Stomach (tissue), 4 donors: ENCODE data around the gene WDR64.

Experiments used
- CTCF ChIP-seq, 7 experiments: fragments of 450-650 bp in 4 of 7; fragments of 200-600 bp in 3 of 7; sonication (generic) in 3 of 7; IDR thresholded peaks; one replicate each; pipeline ENCODE4 v1.5.1; 2016 to 2019; ENCODE audit warnings: antibody characterized with exemption in 7 of 7, control low read depth in 2 of 7, mild to moderate bottlenecking in 1 of 7
- EP300 ChIP-seq: sonication (generic); formaldehyde crosslinking; IDR thresholded peaks from one replicate; pipeline ENCODE4 v1.6.1; 2017; ENCODE audit warnings: antibody characterized with exemption
- POLR2A ChIP-seq, 4 donors: fragments of 450-650 bp; IDR thresholded peaks; one replicate each; pipeline ENCODE4 v1.6.1; 2016; ENCODE audit warnings: antibody characterized with exemption in 4 of 4, control low read depth in 2 of 4, mild to moderate bottlenecking in 1 of 4, moderate library complexity in 1 of 4

DNA sequence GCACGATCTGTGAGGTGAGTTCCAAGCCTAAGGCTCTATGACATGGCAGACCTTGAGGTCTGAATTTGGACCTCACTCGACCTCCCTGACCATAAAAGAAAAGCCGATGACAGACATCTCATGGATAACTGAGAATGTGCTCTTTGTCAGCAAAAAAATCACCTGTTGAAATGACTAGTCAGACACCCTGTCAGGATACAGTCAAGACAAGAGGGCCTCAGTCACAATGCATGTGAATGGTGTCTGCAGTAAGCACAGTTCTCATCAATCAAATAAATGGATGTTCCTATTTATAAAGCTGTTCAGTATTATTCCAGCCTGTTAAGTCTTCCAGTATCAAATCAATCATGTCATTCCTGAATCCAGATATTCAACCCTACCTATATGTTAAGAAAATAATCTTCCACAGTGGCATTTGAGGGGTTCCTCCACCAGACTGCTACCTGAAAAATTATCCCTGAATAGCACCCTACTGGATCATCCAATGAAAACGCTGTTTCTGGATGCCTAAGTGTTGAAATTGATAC, 167.3 kb downstream of the WDR64 start:
- TF ChIP-seq CTCF (IDR thresholded peaks at IDR 0.05) (no peak), EP300 (no peak), POLR2A (IDR thresholded peaks at IDR 0.05) (no peak)
